Measurements from ENCODE around the gene UBE2D3. TPM values are rescaled to one million over a fixed set of nuclear protein-coding genes. Genes with fewer than 3 reads are reported as not detected.

Gene UBE2D3
- total and polyA plus RNA-seq, 2 experiments from 2014 or later, result 305 to 326 TPM

- peak overlapping the region; percentile 80 for H3K4me3 ChIP-seq
- H3F3A ChIP-seq (ENCODE audit: insufficient read depth), result no peaks in the 10 kb centered on the region
- H3K27ac ChIP-seq, result no peak overlapping the region
- in situ Hi-C loops (cut with MboI), result no loop called here
- 3 to 4% methylated on average over 15 of the region's 15 CpGs for WGBS, 2 experiments (ENCODE audit: low coverage in 1 of 2, low lambda C conversion rate in 2 of 2, missing lambda C conversion rate in 2 of 2)
- no peak for TF ChIP-seq EZH2 (IDR thresholded peaks at IDR 0.05; ENCODE audit: insufficient read depth, poor library complexity, severe bottlenecking)
- H3K4me2 ChIP-seq (ENCODE audit: unreplicated experiment), result peak overlapping the region; percentile 98
- no peaks in the 10 kb centered on the region for H3K4me1 ChIP-seq (ENCODE audit: insufficient read depth)
- H2AFZ ChIP-seq, result peak overlapping the region; percentile 100
- no peaks in the 10 kb centered on the region for H3K9me3 ChIP-seq (ENCODE audit: low read depth)
- H3K9ac ChIP-seq, result peak overlapping the region; percentile 86
- H3K27me3 ChIP-seq (replicated peaks; ENCODE audit: insufficient read depth), result no peaks in the 10 kb centered on the region
- no peaks in the 10 kb centered on the region for H4K20me1 ChIP-seq (ENCODE audit: insufficient read depth)
- no peaks in the 10 kb centered on the region for H3K36me3 ChIP-seq (ENCODE audit: low read depth)
- H3K9me2 ChIP-seq (ENCODE audit: insufficient read depth), result no peaks in the 10 kb centered on the region
- H3K79me2 ChIP-seq (ENCODE audit: insufficient read depth), result peaks cover 32% of the 10 kb centered on the region
- DNase-seq, result peak; percentile 54
Measured at GRCh38 chr4:102761296-102761701, 66.1 kb downstream of the UBE2D3 start.

DNA sequence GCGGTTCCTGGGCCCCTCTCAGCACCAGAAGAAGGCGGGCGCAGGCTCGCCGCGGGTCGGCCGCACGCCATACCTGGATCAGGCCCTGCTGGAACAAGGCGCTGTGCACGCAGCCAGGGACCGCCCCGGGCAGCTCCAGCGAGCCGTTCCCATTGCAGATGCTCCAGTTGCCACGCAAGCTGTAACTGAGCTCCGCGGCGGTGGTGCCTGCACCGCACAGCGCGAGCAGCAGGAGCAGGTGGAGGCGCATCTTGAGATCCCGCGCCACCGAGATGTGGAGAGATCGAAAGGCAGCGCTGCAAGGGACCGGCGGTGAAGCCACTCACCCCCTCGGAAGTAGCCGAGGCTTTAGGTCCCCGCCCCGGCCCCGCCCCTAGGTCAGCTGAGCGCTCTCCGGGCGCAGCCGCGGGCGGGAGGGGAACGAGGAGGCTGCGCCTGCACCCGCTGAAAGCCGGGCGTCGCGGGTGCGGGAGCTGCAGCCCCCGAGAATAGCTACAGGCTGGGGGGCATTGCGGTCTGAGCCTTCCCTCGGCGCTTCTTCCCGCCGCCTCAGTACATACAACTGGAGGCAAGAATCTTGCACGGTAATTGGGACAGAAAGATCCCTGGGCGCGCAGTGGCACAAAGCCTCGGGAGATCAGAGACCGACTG, 66.6 kb downstream of the UBE2D3 start, which contains the start of gene MANBA:
Gene MANBA, minus strand, starts transcription at position 324 of the 651 bp plus-strand sequence. Its CDS starts 74 bp downstream, at position 250.
- 1 to 2% methylated on average over 56 of the region's 60 CpGs for WGBS, 2 experiments (ENCODE audit: low coverage in 1 of 2, low lambda C conversion rate in 2 of 2, missing lambda C conversion rate in 2 of 2)
- in situ Hi-C loops (cut with MboI), result no loop called here
- Histone ChIP-seq H4K20me1 (ENCODE audit: insufficient read depth) (no peaks in the 10 kb centered on the region), H3K79me2 (ENCODE audit: insufficient read depth) (peaks cover 36% of the 10 kb centered on the region), H3K27ac (peak within 1 kb of the TSS; percentile 60), H3K36me3 (ENCODE audit: low read depth) (no peaks in the 10 kb centered on the region), H3K4me3 (peak within 1 kb of the TSS; percentile 80), H3K9me3 (ENCODE audit: low read depth) (no peaks in the 10 kb centered on the region), H3K9me2 (ENCODE audit: insufficient read depth) (no peaks in the 10 kb centered on the region), H3K9ac (peak within 1 kb of the TSS; percentile 86), H3F3A (ENCODE audit: insufficient read depth) (no peaks in the 10 kb centered on the region), H2AFZ (peak within 1 kb of the TSS; percentile 100), H3K27me3 (replicated peaks; ENCODE audit: insufficient read depth) (no peaks in the 10 kb centered on the region), H3K4me2 (ENCODE audit: unreplicated experiment) (peak within 1 kb of the TSS; percentile 98), H3K4me1 (ENCODE audit: insufficient read depth) (no peaks in the 10 kb centered on the region)
- no peak for TF ChIP-seq EZH2 (IDR thresholded peaks at IDR 0.05; ENCODE audit: insufficient read depth, poor library complexity, severe bottlenecking)
- TF ChIP-seq EZH2phosphoT487 (IDR thresholded peaks at IDR 0.05; ENCODE audit: insufficient read depth, low read depth), result no peak
- peak; percentile 94 for DNase-seq

DNA sequence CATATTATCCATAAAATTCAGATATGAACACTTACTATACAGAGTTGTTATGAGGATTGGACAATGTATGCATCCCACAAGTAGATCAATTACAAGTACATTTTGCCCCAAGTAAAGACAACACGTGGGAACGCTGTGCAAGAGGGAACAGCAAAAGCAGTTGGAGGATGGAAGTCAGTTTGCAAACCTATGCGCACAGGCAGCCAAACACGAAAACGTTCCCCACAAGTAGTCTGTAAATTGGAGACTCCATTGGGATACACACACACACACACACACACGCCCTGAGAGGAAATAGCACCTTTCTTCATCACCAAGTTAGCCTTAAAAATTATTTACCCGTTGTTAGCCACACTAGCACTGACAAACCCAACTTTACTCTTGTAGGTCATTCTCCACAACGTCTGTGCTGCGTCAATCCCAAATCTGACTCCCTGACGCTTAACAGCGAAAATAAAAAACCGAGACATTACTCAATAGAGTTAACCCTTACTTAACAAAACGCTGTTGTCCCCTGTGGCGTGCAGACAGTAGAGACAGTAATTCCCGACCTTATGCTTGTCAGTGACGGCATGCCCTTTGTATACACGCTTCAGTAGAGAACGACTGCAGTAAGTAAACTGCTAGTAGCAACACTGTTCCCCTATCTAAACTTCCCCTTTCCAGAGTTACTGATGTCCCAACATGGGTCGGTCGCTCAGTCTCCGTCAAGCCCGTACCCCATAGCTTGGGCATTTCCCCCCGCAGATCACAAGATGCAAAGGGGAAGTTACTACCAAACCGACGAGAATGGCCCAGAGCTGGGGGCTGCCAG, 67.3 kb downstream of the UBE2D3 start:
- TF ChIP-seq EZH2 (IDR thresholded peaks at IDR 0.05; ENCODE audit: insufficient read depth, poor library complexity, severe bottlenecking), result no peak
- no peak for TF ChIP-seq EZH2phosphoT487 (IDR thresholded peaks at IDR 0.05; ENCODE audit: insufficient read depth, low read depth)
- no peaks in the 10 kb centered on the region for H3K36me3 ChIP-seq (ENCODE audit: low read depth)
- H3K9ac ChIP-seq, result peak overlapping the region; percentile 86
- H3K79me2 ChIP-seq (ENCODE audit: insufficient read depth), result peaks cover 36% of the 10 kb centered on the region
- H4K20me1 ChIP-seq (ENCODE audit: insufficient read depth), result no peaks in the 10 kb centered on the region
- H3K4me2 ChIP-seq (ENCODE audit: unreplicated experiment), result peak overlapping the region; percentile 98
- H3K9me3 ChIP-seq (ENCODE audit: low read depth), result no peaks in the 10 kb centered on the region
- no peaks in the 10 kb centered on the region for H3K27me3 ChIP-seq (replicated peaks; ENCODE audit: insufficient read depth)
- peak overlapping the region; percentile 80 for H3K4me3 ChIP-seq
- H2AFZ ChIP-seq, result peak overlapping the region; percentile 100
- no peaks in the 10 kb centered on the region for H3F3A ChIP-seq (ENCODE audit: insufficient read depth)
- WGBS, 2 experiments (ENCODE audit: low coverage in 1 of 2, low lambda C conversion rate in 2 of 2, missing lambda C conversion rate in 2 of 2), result 2 to 3% methylated on average over 25 of the region's 25 CpGs
- DNase-seq, result peak; percentile 80
- in situ Hi-C loops (cut with MboI), result no loop called here
- no peaks in the 10 kb centered on the region for H3K4me1 ChIP-seq (ENCODE audit: insufficient read depth)
- no peaks in the 10 kb centered on the region for H3K9me2 ChIP-seq (ENCODE audit: insufficient read depth)
- H3K27ac ChIP-seq, result peak overlapping the region; percentile 60

GRCh38 chr4:102758241-102759160, 68.8 kb downstream of the UBE2D3 start:
- Histone ChIP-seq H3F3A (ENCODE audit: insufficient read depth) (no peaks in the 10 kb centered on the region), H3K27ac (no peak overlapping the region), H3K9ac (no peak overlapping the region), H3K27me3 (replicated peaks; ENCODE audit: insufficient read depth) (no peaks in the 10 kb centered on the region), H3K4me1 (ENCODE audit: insufficient read depth) (no peaks in the 10 kb centered on the region), H4K20me1 (ENCODE audit: insufficient read depth) (no peaks in the 10 kb centered on the region), H3K9me3 (ENCODE audit: low read depth) (no peaks in the 10 kb centered on the region), H3K4me3 (no peak overlapping the region), H3K9me2 (ENCODE audit: insufficient read depth) (no peaks in the 10 kb centered on the region), H3K79me2 (ENCODE audit: insufficient read depth) (peaks cover 42% of the 10 kb centered on the region), H3K36me3 (ENCODE audit: low read depth) (no peaks in the 10 kb centered on the region), H3K4me2 (ENCODE audit: unreplicated experiment) (no peak overlapping the region), H2AFZ (no peak overlapping the region)
- TF ChIP-seq EZH2 (IDR thresholded peaks at IDR 0.05; ENCODE audit: insufficient read depth, poor library complexity, severe bottlenecking) (no peak), EZH2phosphoT487 (IDR thresholded peaks at IDR 0.05; ENCODE audit: insufficient read depth, low read depth) (no peak)
- in situ Hi-C loops (cut with MboI), result no loop called here
- no peak for DNase-seq
- WGBS, 2 experiments (ENCODE audit: low coverage in 1 of 2, low lambda C conversion rate in 2 of 2, missing lambda C conversion rate in 2 of 2), result 86 to 87% methylated on average over 11 of the region's 11 CpGs
